Endothelial cell of umbilical vein (primary cell): ENCODE data around the gene HSPD1.

ENCODE experiments used
- POLR2A ChIP-seq: IDR thresholded peaks from 2 replicates; pipeline ENCODE4 v1.6.1; 2012; ENCODE audit warnings: low read depth, mild to moderate bottlenecking, control low read depth, low read length
- TF ChIP-seq, protein P1 (sequence below), 2 donors: IDR thresholded peaks; 1 replicate in 1 of 2; 2 replicates in 1 of 2; pipeline ENCODE4 v1.5.1; 2011; ENCODE audit warnings: low read length in 2 of 2, mild to moderate bottlenecking in 2 of 2, moderate library complexity in 2 of 2, control low read depth in 1 of 2, inconsistent platforms in 1 of 2, low read depth in 1 of 2; ENCODE audit not compliant: insufficient read depth in 1 of 2; ENCODE audit errors: extremely low read depth in 1 of 2

- TF ChIP-seq, protein P1, sequence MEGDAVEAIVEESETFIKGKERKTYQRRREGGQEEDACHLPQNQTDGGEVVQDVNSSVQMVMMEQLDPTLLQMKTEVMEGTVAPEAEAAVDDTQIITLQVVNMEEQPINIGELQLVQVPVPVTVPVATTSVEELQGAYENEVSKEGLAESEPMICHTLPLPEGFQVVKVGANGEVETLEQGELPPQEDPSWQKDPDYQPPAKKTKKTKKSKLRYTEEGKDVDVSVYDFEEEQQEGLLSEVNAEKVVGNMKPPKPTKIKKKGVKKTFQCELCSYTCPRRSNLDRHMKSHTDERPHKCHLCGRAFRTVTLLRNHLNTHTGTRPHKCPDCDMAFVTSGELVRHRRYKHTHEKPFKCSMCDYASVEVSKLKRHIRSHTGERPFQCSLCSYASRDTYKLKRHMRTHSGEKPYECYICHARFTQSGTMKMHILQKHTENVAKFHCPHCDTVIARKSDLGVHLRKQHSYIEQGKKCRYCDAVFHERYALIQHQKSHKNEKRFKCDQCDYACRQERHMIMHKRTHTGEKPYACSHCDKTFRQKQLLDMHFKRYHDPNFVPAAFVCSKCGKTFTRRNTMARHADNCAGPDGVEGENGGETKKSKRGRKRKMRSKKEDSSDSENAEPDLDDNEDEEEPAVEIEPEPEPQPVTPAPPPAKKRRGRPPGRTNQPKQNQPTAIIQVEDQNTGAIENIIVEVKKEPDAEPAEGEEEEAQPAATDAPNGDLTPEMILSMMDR (IDR thresholded peaks at IDR 0.05; ENCODE audit: extremely low read depth in 1 of 2, insufficient read depth in 1 of 2, low read depth in 1 of 2, low read length in 2 of 2): no peak
- TF ChIP-seq POLR2A: no peak
Measured at GRCh38 chr2:197517150-197517549, 17.5 kb upstream of the HSPD1 start.
